Amniotic epithelial cell (primary cell): ENCODE data around the gene LAMA3.

ENCODE experiments used
- DNase-seq: peaks from one replicate; pipeline ENCODE4 v3.0.0-alpha.2; 2010; ENCODE audit warnings: low read depth

The LAMA3 gene

GRCh38 chr18:23824669-23825068 is 135.4 kb downstream of the LAMA3 start:
- DNase-seq: peak; percentile 65

- no peak for DNase-seq
These were observed 136.2 kb downstream of the LAMA3 start for GRCh38 chr18:23825496-23825895.

GRCh38 chr18:23825978-23826405 is 136.7 kb downstream of the LAMA3 start:
- peak; percentile 97 for DNase-seq

- DNase-seq: peak; percentile 37
These were observed 137.8 kb downstream of the LAMA3 start for GRCh38 chr18:23826850-23827620.

GRCh38 chr18:23827681-23828080 is 138.4 kb downstream of the LAMA3 start:
- no peak for DNase-seq

- DNase-seq: peak; percentile 91
These were observed 139.2 kb downstream of the LAMA3 start for GRCh38 chr18:23828426-23828825.

- no peak for DNase-seq
These were observed 143.7 kb downstream of the LAMA3 start for GRCh38 chr18:23832911-23833310.

- DNase-seq: no peak
These were observed 144.5 kb downstream of the LAMA3 start for GRCh38 chr18:23833714-23834113.

- peak; percentile 59 for DNase-seq
These were observed 145.8 kb downstream of the LAMA3 start for GRCh38 chr18:23835091-23835490.

GRCh38 chr18:23835506-23835905 is 146.3 kb downstream of the LAMA3 start:
- DNase-seq: peak; percentile 91

GRCh38 chr18:23837591-23837990 is 148.3 kb downstream of the LAMA3 start:
- DNase-seq: peak; percentile 91

GRCh38 chr18:23838233-23838632 is 149.0 kb downstream of the LAMA3 start:
- no peak for DNase-seq

- DNase-seq: peak; percentile 81
These were observed 149.6 kb downstream of the LAMA3 start for GRCh38 chr18:23838801-23839366.

GRCh38 chr18:23842305-23842704 is 153.1 kb downstream of the LAMA3 start:
- DNase-seq: no peak

- peak; percentile 68 for DNase-seq
These were observed 155.9 kb downstream of the LAMA3 start for GRCh38 chr18:23844991-23845680.

GRCh38 chr18:23845988-23846630 is 156.9 kb downstream of the LAMA3 start:
- no peak for DNase-seq

GRCh38 chr18:23847321-23847986 is 158.2 kb downstream of the LAMA3 start:
- no peak for DNase-seq

- no peak for DNase-seq
These were observed 159.9 kb downstream of the LAMA3 start for GRCh38 chr18:23849141-23849540.

- no peak for DNase-seq
These were observed 161.0 kb downstream of the LAMA3 start for GRCh38 chr18:23850215-23850614.

- no peak for DNase-seq
These were observed 162.3 kb downstream of the LAMA3 start for GRCh38 chr18:23851470-23852002.

GRCh38 chr18:23852236-23853045 is 163.2 kb downstream of the LAMA3 start:
- DNase-seq: no peak
